SIG-M5 (cell line): Measurements from ENCODE around the gene NUDT3.
"Not testable (repeated sequence)": the region's sequence is repeated elsewhere in the genome, so short reads cannot be mapped to it uniquely, and the experiment has no call there.

Experiments used
- DNase-seq: peaks from one replicate; lab custom pipeline; 2025; lab: John Stamatoyannopoulos, UW

NUDT3 gene

GRCh38 chr6:34392497-34393190 is at the start of gene NUDT3:
Gene NUDT3 (minus strand): TSS chr6:34392669. CDS start chr6:34392362, 307 bp downstream.
- peak; percentile 16 for DNase-seq

GRCh38 chr6:34441526-34441925 is 49.1 kb upstream of the NUDT3 start:
- no peak for DNase-seq

GRCh38 chr6:34439442-34439841 is 47.0 kb upstream of the NUDT3 start:
- DNase-seq, result no peak

DNA sequence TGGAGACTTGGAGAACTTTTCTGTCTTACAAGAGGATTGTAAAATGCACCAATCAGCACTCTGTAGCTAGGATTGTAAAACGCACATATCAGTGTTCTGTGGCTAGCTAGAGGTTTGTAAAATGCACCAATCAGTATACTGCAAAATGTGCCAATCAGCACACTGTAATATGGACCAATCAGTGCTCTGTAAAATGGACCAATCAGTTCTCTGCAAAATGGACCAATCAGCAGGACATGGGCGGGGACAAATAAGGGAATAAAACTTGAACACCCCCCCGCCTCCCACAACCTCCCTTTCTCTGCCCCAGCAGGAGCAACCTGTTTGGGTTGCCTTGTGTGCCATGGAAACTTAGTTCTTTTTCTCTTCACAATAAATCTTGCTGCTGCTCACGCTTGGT is 46.2 kb upstream of the NUDT3 start:
- DNase-seq, result no peak

DNA sequence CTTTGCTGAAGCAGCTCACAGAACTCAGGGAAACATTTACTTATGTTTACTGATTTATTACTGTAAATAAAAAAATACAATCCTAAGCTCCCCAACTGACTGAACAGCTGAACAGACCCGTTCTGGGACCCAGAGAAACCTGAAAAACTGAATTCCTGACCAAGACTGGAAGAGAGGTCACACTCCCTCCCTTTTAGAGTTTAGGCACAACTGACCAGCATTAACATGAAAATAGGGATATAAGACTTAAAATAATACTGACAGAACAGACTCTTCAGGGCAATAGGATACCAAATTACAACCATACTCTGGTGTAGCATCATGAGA is 45.1 kb upstream of the NUDT3 start:
- DNase-seq, result no peak

DNA sequence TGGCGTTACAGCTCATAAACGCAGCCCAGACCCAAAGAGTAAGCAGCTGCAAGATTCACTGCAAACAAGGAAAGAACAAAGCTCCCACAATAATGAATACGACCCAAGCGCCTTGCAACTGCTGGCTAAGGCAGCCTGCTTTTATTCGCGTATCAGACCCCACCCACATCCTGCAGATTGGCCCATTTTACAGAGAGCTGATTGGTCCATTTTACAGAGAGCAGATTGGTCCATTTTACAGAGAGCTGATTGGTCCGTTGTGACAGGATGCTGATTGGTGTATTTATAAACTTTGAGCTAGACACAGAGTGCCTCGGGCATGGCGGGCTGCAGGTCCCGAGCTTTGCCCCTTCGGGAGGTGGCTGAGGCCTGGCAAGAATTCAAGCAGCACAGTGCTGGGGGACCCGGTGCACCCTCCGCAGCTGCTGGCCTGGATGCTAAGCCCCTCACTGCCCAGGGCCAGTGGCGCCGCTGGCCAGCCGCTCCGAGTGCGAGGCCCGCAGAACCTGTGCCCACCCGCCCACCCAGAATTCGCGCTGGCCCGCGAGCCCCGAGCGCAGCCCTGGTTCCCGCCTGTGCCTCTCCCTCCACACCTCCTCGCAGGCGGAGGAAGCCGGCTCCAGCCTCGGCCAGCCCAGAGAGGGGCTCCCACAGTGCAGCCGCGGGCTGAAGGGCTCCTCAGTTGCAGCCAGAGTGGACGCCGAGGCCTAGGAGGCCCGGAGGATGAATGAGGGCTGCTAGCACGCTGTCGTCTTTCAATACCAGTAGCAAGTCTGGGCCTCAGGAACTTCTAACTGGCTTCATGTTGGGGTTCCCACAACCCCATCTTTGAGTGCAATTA is 44.6 kb upstream of the NUDT3 start:
- no peak for DNase-seq

DNA sequence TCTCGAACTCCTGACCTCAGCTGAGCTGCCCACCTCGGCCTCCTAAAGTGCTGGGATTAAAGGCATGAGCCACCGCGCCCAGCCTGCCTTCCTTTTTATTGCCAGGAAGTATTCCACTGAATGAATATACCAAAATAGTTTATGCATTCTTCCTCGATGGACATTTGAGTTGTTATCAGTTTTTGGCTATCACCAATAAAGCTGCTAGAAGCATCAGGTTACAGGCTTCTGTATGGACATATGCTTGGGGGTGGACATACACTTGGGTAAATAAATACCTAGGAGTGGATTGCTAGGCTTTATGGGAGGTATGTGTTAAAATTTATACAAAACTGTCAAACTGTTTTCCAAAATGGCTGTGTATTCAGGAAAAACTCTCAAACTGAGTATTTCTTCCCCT is 43.4 kb upstream of the NUDT3 start:
- DNase-seq, result no peak

- peak; percentile 59 for DNase-seq
These were observed 33.3 kb upstream of the NUDT3 start, which contains the start of gene RPS10 for GRCh38 chr6:34425498-34426410. Gene RPS10 (minus strand): TSS chr6:34426069. CDS start chr6:34425221, 848 bp downstream.

- no peak for DNase-seq
These were observed 32.6 kb upstream of the NUDT3 start for GRCh38 chr6:34425132-34425497.

DNA sequence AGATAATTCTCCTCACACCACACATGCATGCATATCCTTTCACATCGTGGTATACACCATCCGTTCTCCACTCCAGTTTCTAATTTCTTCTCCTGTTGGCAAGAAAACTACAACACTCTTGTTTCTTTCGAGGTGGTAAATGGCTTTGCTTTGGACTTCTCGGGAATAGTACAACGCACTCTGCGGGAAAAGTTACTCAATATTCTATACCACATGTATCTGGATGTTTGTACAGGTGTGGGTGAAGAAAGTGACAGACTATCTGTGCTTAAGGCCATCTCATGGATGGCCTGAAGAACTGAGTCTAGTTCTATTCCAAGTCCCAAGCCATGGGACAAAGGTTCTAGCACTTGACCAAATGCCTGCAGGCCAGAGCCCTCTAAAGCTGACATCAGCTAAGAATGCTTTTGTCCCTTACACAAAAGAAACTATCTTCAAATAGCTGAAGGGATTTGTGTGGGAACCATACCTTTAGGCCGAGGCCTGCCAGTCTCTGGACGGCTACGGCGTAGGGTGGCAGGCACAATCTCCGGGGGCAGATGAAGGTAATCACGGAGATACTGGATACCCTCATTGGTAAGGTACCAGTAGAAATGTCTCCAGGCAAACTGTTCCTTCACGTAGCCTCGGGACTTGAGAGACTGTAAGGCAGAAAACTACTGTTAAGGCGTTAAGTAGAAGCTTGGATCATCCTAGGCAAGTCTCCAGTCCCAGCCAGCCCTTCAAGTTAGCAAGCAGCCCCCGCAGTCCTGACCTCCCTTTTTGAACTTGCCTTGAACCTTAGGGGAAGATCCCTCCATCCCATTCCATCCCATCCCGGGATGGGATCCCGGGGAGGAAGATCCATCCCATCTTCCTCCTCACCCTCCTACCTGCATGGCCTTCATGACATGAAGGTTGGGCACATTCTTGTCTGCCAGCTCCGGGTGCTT is 32.0 kb upstream of the NUDT3 start:
- DNase-seq, result no peak

- DNase-seq, result no peak
These were observed 30.8 kb upstream of the NUDT3 start for GRCh38 chr6:34423254-34423653.

DNA sequence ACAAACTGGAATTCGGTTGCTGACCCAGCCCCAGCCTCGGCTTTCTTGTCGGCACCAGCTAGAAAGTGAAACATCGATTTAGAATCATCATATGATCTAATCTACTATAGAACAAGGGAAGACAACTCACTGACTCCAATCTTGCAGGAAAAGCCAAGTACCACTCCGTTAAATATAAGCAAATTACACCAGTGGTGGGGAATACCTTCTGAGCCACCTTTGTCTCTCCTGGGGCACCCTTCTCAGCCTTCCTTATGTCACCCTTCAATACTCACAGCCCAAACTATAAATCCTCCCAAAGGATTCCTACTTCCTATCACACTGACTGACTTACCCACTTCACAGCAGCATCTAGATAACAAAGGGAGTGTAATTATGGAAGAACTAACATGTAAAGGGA is 25.9 kb upstream of the NUDT3 start:
- no peak for DNase-seq

DNA sequence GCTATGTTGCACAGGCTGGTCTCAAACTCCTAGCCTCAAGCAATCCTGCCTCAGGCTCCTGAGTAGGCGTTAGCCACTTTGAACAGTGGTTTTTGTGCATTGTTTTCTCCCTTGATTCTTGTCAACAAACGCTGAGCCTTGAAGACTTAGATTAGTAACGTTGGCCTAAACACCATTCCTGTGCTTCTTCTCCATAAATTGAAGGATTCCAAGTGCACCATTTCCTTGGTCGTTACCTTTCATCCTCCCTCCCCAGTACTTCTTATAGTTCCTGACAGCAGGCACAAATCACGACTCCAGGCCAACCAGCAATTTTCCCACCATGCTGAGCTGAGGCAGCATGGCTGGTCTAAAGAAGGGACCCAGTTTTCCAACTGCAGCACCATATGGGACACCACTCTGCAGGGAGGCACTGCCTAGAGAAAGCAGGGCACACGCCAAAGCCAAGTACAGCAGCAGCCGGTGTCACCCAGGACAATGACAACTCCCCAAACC is 24.5 kb upstream of the NUDT3 start:
- no peak for DNase-seq

DNA sequence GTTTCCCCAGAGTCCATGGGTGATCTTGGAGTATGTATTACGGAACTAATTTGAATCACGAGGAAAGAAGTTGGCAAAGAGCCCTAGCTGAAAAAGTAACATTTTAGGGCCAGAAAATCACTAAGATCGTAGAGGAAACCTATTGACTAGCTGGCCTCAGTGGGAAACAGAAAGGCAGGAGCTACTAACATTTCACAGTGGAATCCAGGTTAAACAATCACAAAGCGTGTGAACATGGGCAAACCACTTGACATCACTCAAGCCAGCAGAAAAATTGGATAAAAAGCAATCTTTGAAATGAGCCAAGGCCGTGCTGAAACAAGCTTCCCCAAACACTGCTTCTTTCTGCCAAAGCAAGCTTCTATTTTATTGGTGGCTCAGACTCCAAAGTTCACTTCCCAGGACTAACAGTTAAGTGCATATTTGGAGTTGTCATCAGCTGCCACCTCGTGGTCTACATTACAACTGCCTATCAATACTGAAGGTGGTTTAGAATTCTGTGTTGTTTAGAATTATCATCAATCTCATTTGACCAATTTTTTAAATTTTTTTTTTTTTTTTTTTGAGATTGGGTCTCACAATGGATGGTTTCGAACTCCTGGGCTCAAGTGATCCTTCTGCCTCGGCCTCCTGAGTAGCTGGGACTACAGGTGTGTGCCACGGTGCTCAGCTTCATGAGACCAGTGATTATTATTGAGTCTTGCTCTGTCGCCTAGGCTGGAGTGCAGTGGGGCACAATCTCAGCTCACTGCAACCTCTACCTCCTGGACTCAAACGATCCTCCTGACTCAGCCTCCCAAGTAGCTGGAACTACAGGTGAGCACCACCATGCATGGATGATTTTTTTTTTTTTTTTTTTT is 22.8 kb upstream of the NUDT3 start:
- no peak for DNase-seq

- no peak for DNase-seq
These were observed 20.3 kb upstream of the NUDT3 start for GRCh38 chr6:34412643-34413214.

DNA sequence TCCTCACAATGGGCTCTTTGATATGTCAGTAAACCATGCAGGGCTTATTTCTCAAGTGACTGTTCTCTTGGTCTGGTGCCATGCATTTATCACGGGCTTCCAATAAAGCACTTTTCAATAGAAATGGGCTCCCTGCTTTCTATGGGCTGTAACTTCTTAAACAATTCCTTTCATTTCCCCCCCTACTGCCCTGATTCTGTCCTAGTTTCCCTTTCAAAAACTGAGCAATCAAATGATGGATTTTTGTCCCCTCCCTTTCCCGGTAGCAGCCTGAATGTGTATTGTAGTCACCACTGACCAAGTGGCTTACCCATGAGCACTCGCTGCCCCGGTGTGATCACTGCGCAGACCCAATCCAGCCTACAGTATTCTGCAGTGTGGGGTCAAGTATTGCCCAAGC is 19.5 kb upstream of the NUDT3 start:
- DNase-seq, result no peak

- not testable (repeated sequence) for DNase-seq
These were observed 15.4 kb upstream of the NUDT3 start for GRCh38 chr6:34407915-34408314.

- no peak for DNase-seq
These were observed 4.0 kb upstream of the NUDT3 start for GRCh38 chr6:34396518-34396917.

GRCh38 chr6:34393966-34394305 is 1.5 kb upstream of the NUDT3 start:
- DNase-seq, result no peak
